ENCODE data around the gene SLX4IP. TPM values are rescaled to one million over a fixed set of nuclear protein-coding genes. Genes with fewer than 3 reads are reported as not detected.

The SLX4IP gene
- total and polyA plus RNA-seq, 2 of the 13 experiments (the other 11 are each of a cell fraction or from before 2014, with no cell fraction given) = 3.6 to 7.3 TPM

DNA sequence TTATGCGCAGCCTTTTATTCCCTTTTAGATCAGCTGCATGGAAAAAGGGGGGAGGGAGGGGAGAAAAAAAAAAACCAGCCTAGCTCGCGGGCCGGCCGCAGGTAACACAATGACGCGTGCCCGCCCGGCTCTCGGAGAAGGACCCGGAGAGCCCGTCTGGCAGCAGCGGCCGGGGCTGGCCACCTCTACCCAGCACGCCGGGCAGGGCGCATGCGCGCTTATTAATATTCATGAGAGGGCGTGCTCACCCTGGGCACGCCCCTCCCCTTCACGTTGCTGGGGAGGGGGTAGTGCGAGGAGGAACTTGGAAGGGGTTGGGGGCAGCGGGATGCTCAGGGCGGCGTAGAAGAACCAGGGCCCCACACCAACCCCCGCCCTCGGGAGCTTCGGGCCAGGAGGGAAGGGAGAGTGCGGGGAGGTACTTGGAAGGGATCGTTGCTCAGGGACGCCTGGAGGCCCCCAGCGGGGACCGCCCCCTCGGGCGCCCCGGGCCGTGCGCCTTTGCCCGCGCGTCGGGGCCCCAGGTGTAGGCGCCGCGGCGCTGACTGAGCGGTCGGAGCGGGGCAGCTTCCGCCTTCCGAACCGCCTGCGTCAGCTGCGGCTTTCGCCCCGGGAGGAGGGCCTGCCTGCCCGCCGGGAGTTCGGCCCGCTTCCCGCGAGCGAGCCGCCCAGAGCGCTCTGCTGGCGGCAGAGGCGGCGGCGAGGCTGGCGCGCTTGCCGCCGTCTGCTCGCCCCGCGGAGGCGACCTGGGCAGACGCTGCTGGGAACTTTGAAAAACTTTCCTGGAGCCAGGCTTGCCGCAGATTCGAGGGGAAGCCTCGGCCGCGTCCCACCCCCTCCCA is 239.0 kb downstream of the SLX4IP start, which contains the start of gene JAG1 (continued):
- TF ChIP-seq, protein P1, sequence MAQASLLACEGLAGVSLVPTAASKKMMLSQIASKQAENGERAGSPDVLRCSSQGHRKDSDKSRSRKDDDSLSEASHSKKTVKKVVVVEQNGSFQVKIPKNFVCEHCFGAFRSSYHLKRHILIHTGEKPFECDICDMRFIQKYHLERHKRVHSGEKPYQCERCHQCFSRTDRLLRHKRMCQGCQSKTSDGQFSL (CRISPR knock-in tag; IDR thresholded peaks at IDR 0.05) = no peak
- no peak for TF ChIP-seq SP1 (IDR thresholded peaks at IDR 0.05)
- TF ChIP-seq SP1 (CRISPR knock-in tag; IDR thresholded peaks at IDR 0.05) = peak; percentile 94
- peak; percentile 12; the same call in 1 of the 2 replicates for TF ChIP-seq ZNF713 (CRISPR knock-in tag; IDR thresholded peaks at IDR 0.05)
- peak; percentile 32 for TF ChIP-seq RARA (CRISPR knock-in tag; IDR thresholded peaks at IDR 0.05)
- TF ChIP-seq ZFP62 (CRISPR knock-in tag; IDR thresholded peaks at IDR 0.05) = 0 out of 2 replicates have a peak, but pooled peaks have one; percentile 38
- no peak; the same call in 1 of the 2 replicates for TF ChIP-seq ZNF547 (CRISPR knock-in tag; IDR thresholded peaks at IDR 0.05)
- TF ChIP-seq, protein P2, sequence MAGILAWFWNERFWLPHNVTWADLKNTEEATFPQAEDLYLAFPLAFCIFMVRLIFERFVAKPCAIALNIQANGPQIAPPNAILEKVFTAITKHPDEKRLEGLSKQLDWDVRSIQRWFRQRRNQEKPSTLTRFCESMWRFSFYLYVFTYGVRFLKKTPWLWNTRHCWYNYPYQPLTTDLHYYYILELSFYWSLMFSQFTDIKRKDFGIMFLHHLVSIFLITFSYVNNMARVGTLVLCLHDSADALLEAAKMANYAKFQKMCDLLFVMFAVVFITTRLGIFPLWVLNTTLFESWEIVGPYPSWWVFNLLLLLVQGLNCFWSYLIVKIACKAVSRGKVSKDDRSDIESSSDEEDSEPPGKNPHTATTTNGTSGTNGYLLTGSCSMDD (CRISPR knock-in tag; IDR thresholded peaks at IDR 0.05) = no peak
- TF ChIP-seq, protein P3, sequence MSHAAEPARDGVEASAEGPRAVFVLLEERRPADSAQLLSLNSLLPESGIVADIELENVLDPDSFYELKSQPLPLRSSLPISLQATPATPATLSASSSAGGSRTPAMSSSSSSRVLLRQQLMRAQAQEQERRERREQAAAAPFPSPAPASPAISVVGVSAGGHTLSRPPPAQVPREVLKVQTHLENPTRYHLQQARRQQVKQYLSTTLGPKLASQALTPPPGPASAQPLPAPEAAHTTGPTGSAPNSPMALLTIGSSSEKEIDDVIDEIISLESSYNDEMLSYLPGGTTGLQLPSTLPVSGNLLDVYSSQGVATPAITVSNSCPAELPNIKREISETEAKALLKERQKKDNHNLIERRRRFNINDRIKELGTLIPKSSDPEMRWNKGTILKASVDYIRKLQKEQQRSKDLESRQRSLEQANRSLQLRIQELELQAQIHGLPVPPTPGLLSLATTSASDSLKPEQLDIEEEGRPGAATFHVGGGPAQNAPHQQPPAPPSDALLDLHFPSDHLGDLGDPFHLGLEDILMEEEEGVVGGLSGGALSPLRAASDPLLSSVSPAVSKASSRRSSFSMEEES (CRISPR knock-in tag; IDR thresholded peaks at IDR 0.05) = peak; percentile 81
- peak; percentile 82 for TF ChIP-seq ZNF670 (CRISPR knock-in tag; IDR thresholded peaks at IDR 0.05; ENCODE audit: borderline replicate concordance)
- peak; percentile 42 for TF ChIP-seq TSC22D2 (CRISPR knock-in tag; IDR thresholded peaks at IDR 0.05; ENCODE audit: borderline replicate concordance)
- TF ChIP-seq SIX1 (CRISPR knock-in tag; IDR thresholded peaks at IDR 0.05; ENCODE audit: borderline replicate concordance) = no peak
- TF ChIP-seq KAT2B (IDR thresholded peaks at IDR 0.05; ENCODE audit: borderline replicate concordance, low read depth, low read length) = no peak; the same call in 1 of the 2 replicates
- peak; percentile 29; the same call in 1 of the 2 replicates for TF ChIP-seq ZNF121 (CRISPR knock-in tag; IDR thresholded peaks at IDR 0.05)
- TF ChIP-seq, protein P4, sequence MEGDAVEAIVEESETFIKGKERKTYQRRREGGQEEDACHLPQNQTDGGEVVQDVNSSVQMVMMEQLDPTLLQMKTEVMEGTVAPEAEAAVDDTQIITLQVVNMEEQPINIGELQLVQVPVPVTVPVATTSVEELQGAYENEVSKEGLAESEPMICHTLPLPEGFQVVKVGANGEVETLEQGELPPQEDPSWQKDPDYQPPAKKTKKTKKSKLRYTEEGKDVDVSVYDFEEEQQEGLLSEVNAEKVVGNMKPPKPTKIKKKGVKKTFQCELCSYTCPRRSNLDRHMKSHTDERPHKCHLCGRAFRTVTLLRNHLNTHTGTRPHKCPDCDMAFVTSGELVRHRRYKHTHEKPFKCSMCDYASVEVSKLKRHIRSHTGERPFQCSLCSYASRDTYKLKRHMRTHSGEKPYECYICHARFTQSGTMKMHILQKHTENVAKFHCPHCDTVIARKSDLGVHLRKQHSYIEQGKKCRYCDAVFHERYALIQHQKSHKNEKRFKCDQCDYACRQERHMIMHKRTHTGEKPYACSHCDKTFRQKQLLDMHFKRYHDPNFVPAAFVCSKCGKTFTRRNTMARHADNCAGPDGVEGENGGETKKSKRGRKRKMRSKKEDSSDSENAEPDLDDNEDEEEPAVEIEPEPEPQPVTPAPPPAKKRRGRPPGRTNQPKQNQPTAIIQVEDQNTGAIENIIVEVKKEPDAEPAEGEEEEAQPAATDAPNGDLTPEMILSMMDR (CRISPR knock-in tag; IDR thresholded peaks at IDR 0.05) = peak; percentile 22; the same call in 1 of the 2 replicates
- peak; percentile 83; the same call in 1 of the 2 replicates for TF ChIP-seq ZNF792 (CRISPR knock-in tag; IDR thresholded peaks at IDR 0.05)
- TF ChIP-seq KMT2A (CRISPR knock-in tag; IDR thresholded peaks at IDR 0.05) = peak; percentile 68
- TF ChIP-seq TEAD3 (CRISPR knock-in tag; optimal IDR thresholded peaks at IDR 0.05; ENCODE audit: borderline replicate concordance) = peak; percentile 25
- TF ChIP-seq PPARG (CRISPR knock-in tag; conservative IDR thresholded peaks at IDR 0.05) = no peak; the same call in 1 of the 2 replicates
- TF ChIP-seq ATF1 (CRISPR knock-in tag; IDR thresholded peaks at IDR 0.05) = no peak
- TF ChIP-seq, protein P5, sequence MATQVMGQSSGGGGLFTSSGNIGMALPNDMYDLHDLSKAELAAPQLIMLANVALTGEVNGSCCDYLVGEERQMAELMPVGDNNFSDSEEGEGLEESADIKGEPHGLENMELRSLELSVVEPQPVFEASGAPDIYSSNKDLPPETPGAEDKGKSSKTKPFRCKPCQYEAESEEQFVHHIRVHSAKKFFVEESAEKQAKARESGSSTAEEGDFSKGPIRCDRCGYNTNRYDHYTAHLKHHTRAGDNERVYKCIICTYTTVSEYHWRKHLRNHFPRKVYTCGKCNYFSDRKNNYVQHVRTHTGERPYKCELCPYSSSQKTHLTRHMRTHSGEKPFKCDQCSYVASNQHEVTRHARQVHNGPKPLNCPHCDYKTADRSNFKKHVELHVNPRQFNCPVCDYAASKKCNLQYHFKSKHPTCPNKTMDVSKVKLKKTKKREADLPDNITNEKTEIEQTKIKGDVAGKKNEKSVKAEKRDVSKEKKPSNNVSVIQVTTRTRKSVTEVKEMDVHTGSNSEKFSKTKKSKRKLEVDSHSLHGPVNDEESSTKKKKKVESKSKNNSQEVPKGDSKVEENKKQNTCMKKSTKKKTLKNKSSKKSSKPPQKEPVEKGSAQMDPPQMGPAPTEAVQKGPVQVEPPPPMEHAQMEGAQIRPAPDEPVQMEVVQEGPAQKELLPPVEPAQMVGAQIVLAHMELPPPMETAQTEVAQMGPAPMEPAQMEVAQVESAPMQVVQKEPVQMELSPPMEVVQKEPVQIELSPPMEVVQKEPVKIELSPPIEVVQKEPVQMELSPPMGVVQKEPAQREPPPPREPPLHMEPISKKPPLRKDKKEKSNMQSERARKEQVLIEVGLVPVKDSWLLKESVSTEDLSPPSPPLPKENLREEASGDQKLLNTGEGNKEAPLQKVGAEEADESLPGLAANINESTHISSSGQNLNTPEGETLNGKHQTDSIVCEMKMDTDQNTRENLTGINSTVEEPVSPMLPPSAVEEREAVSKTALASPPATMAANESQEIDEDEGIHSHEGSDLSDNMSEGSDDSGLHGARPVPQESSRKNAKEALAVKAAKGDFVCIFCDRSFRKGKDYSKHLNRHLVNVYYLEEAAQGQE (IDR thresholded peaks at IDR 0.05; ENCODE audit: borderline replicate concordance in 1 of 2, low read depth in 1 of 2, low read length in 2 of 2) = peak in 1 of 2 experiments; percentile 76; a peak in 1 of 4 replicates
- TF ChIP-seq ZNF263 (CRISPR knock-in tag; IDR thresholded peaks at IDR 0.05) = no peak
- TF ChIP-seq HNRNPUL1 (IDR thresholded peaks at IDR 0.05; ENCODE audit: low read depth, low read length) = no peak
